Vagina (tissue), 2 donors: ENCODE data around the gene GAS7. TPM values are rescaled to one million over a fixed set of nuclear protein-coding genes. Genes with fewer than 3 reads are reported as not detected.
A peak's percentile ranks its signal among the peaks of the same experiment; 100 is the strongest.

ENCODE experiments used
- DNase-seq, 2 donors: peaks; one replicate each; pipeline ENCODE4 v3.0.0-alpha.2; 2017; ENCODE audit errors: extremely low spot score in 2 of 2
- H3K27ac ChIP-seq: fragments of 200-600 bp; sonication (generic); one replicate; pipeline ENCODE4 v1.5.1; 2019
- H3K27me3 ChIP-seq: fragments of 200-600 bp; sonication (generic); one replicate; pipeline ENCODE4 v1.5.1; 2019
- H3K36me3 ChIP-seq, 2 donors: fragments of 200-600 bp; sonication (generic); one replicate each; pipeline ENCODE4 v1.5.1; 2017 to 2019
- H3K4me1 ChIP-seq: fragments of 200-600 bp; sonication (generic); one replicate; pipeline ENCODE4 v1.5.1; 2019
- H3K4me3 ChIP-seq, 2 donors: fragments of 200-600 bp; sonication (generic); 1 replicate in 1 of 2; 2 replicates in 1 of 2; pipeline ENCODE4 v1.5.1; 2016 to 2019
- H3K9me3 ChIP-seq: fragments of 200-600 bp; sonication (generic); one replicate; pipeline ENCODE4 v1.5.1; 2019
- CTCF ChIP-seq, 3 experiments: fragments of 450-650 bp in 2 of 3; fragments of 200-600 bp in 1 of 3; sonication (generic) in 1 of 3; IDR thresholded peaks; one replicate each; pipeline ENCODE4 v1.5.1; 2017 to 2019; ENCODE audit warnings: antibody characterized with exemption in 3 of 3, mild to moderate bottlenecking in 2 of 3, moderate library complexity in 2 of 3
- POLR2A ChIP-seq, 2 donors: fragments of 450-650 bp; IDR thresholded peaks; one replicate each; pipeline ENCODE4 v1.6.1; 2017; ENCODE audit warnings: antibody characterized with exemption in 2 of 2, mild to moderate bottlenecking in 2 of 2, moderate library complexity in 2 of 2
- POLR2AphosphoS5 ChIP-seq, 2 donors: sonication (generic); formaldehyde crosslinking; IDR thresholded peaks; one replicate each; pipeline ENCODE4 v1.9.0; 2017; ENCODE audit warnings: antibody characterized with exemption in 2 of 2, mild to moderate bottlenecking in 2 of 2, low read depth in 1 of 2; ENCODE audit not compliant: insufficient read depth in 1 of 2
- intact Hi-C: fragments of 100-400 bp; cut with DNase I; formaldehyde crosslinking; loops from one replicate; pipeline ENCODE4 v1.15.1; 2023
- total RNA-seq: library from RNA; depleted of rRNA; stranded (reverse); fragments of >200 nt; gene quantifications from one replicate; pipeline ENCODE4 v1.2.3, GENCODE V29; 2016

Gene GAS7
- total RNA-seq, 1 donor from 2014 or later: 47.1 TPM

GRCh38 chr17:9959377-9959981 lies 238.9 kb downstream of the GAS7 start:
- H3K27me3 ChIP-seq: no peaks in the 10 kb centered on the region
- intact Hi-C loops: no loop called here
- TF ChIP-seq CTCF (IDR thresholded peaks at IDR 0.05) (peak; percentile 35 to 66 (median 40)), POLR2A (IDR thresholded peaks at IDR 0.05) (no peak)

GRCh38 chr17:9958586-9959281 lies 239.7 kb downstream of the GAS7 start:
- H3K27ac ChIP-seq: peak overlapping the region; percentile 15

More at GRCh38 chr17:9959377-9959981, 238.9 kb downstream of the GAS7 start:
- Histone ChIP-seq H3K4me3 (peak overlapping the region; percentile 33 to 36), H3K9me3 (no peaks in the 10 kb centered on the region), H3K4me1 (peaks cover 37% of the 10 kb centered on the region), H3K36me3 (no peaks in the 10 kb centered on the region), H3K27ac (peak overlapping the region; percentile 15)
- no peak for DNase-seq

GRCh38 chr17:9957244-9957643 lies 241.2 kb downstream of the GAS7 start:
- Histone ChIP-seq H3K4me1 (peaks cover 37% of the 10 kb centered on the region), H3K4me3 (no peak overlapping the region), H3K36me3 (no peaks in the 10 kb centered on the region), H3K27me3 (no peaks in the 10 kb centered on the region), H3K27ac (no peak overlapping the region), H3K9me3 (no peaks in the 10 kb centered on the region)
- TF ChIP-seq CTCF (IDR thresholded peaks at IDR 0.05) (no peak), POLR2A (IDR thresholded peaks at IDR 0.05) (no peak), POLR2AphosphoS5 (IDR thresholded peaks at IDR 0.05; ENCODE audit: insufficient read depth in 1 of 2, low read depth in 1 of 2) (no peak)
- intact Hi-C loops: no loop called here
- no peak for DNase-seq

More at GRCh38 chr17:9958586-9959281, 239.7 kb downstream of the GAS7 start:
- DNase-seq: no peak
- TF ChIP-seq POLR2AphosphoS5 (IDR thresholded peaks at IDR 0.05; ENCODE audit: insufficient read depth in 1 of 2, low read depth in 1 of 2) (no peak), CTCF (IDR thresholded peaks at IDR 0.05) (no peak), POLR2A (IDR thresholded peaks at IDR 0.05) (no peak)
- H3K27me3 ChIP-seq: no peaks in the 10 kb centered on the region
- peak overlapping the region; percentile 33 to 36 for H3K4me3 ChIP-seq
- peaks cover 37% of the 10 kb centered on the region for H3K4me1 ChIP-seq
- no peaks in the 10 kb centered on the region for H3K36me3 ChIP-seq
- H3K9me3 ChIP-seq: no peaks in the 10 kb centered on the region
- intact Hi-C loops: no loop called here

GRCh38 chr17:9956474-9957131 lies 241.8 kb downstream of the GAS7 start:
- no peaks in the 10 kb centered on the region for H3K36me3 ChIP-seq
- H3K4me1 ChIP-seq: peaks cover 37% of the 10 kb centered on the region
- H3K9me3 ChIP-seq: no peaks in the 10 kb centered on the region
- H3K27me3 ChIP-seq: no peaks in the 10 kb centered on the region
- DNase-seq: no peak
- intact Hi-C loops: no loop called here
- H3K27ac ChIP-seq: no peak overlapping the region
- TF ChIP-seq POLR2A (IDR thresholded peaks at IDR 0.05) (no peak), CTCF (IDR thresholded peaks at IDR 0.05) (no peak), POLR2AphosphoS5 (IDR thresholded peaks at IDR 0.05; ENCODE audit: insufficient read depth in 1 of 2, low read depth in 1 of 2) (no peak)
- no peak overlapping the region for H3K4me3 ChIP-seq
